Endothelial cell of umbilical vein (primary cell): ENCODE measurements around the gene DMBX1. TPM values are rescaled to one million over a fixed set of nuclear protein-coding genes. Genes with fewer than 3 reads are reported as not detected.

Source experiments
- BruUV-seq: library from RNA; stranded (reverse); fragments of 400-500 nt; replicated peaks from 2 replicates; lab custom pipeline; 2021; lab: Mats Ljungman, UMichigan
- CTCF ChIA-PET: fragments of 300-600, 350-600 bp; sonication (Branson Sonifier 250); formaldehyde crosslinking; loops from one replicate; lab custom pipeline; 2021; ENCODE audit warnings: antibody characterized with exemption, inconsistent platforms; lab: Charles Lee
- POLR2A ChIA-PET: fragments of 300-600, 350-600 bp; sonication (Branson Sonifier 250); formaldehyde crosslinking; loops from one replicate; lab custom pipeline; 2021; ENCODE audit warnings: antibody characterized with exemption, inconsistent platforms; lab: Charles Lee
- DNase-seq: peaks from one replicate; pipeline ENCODE4 v3.0.0-alpha.2; 2011; ENCODE audit warnings: low read depth, low spot score
- FAIRE-seq: peaks from 2 replicates; lab custom pipeline; 2011; peaks lifted over from hg19 to GRCh38; lab: Jason Lieb, UNC
- H2AFZ ChIP-seq: 2 replicates; pipeline ENCODE4 v1.6.0; 2012; ENCODE audit warnings: low read depth, low read length, control low read depth, inconsistent platforms
- H3K27ac ChIP-seq: 2 replicates; pipeline ENCODE4 v1.5.1; 2011; ENCODE audit warnings: low read depth, mild to moderate bottlenecking, control low read depth, low read length, moderate library complexity; ENCODE audit not compliant: insufficient read depth
- H3K27me3 ChIP-seq, 2 experiments: 2 replicates each; pipeline versions ENCODE4 v1.6.0 to v1.6.1; 2011; ENCODE audit warnings: low read length in 2 of 2, mixed read lengths in 1 of 2; ENCODE audit not compliant: control insufficient read depth in 2 of 2, insufficient read depth in 2 of 2
- H3K36me3 ChIP-seq, 2 experiments: 2 replicates in 1 of 2; 3 replicates in 1 of 2; pipeline ENCODE4 v1.5.1; 2011; ENCODE audit warnings: low read length in 2 of 2, mild to moderate bottlenecking in 1 of 2, moderate library complexity in 1 of 2; ENCODE audit not compliant: control insufficient read depth in 2 of 2, insufficient read depth in 2 of 2; ENCODE audit errors: extremely low read depth in 1 of 2
- H3K4me1 ChIP-seq: 3 replicates; pipeline ENCODE4 v1.5.1; 2011; ENCODE audit warnings: mild to moderate bottlenecking, low read length; ENCODE audit not compliant: control insufficient read depth, insufficient read depth; ENCODE audit errors: extremely low read depth
- H3K4me2 ChIP-seq: 2 replicates; pipeline ENCODE4 v1.6.1; 2011; ENCODE audit warnings: low read length, control low read depth, mixed read lengths; ENCODE audit not compliant: insufficient read depth
- H3K4me3 ChIP-seq, 3 experiments: fragments of 200-600 bp in 1 of 3; sonication (generic), shearing (Covaris generic) in 1 of 3; replicated peaks in 1 of 3; 2 replicates each; pipeline ENCODE4 v1.5.1; 2011 to 2016; ENCODE audit warnings: control low read depth in 3 of 3, low read length in 3 of 3, mild to moderate bottlenecking in 2 of 3, inconsistent platforms in 1 of 3, low read depth in 1 of 3, moderate library complexity in 1 of 3; ENCODE audit not compliant: insufficient read depth in 1 of 3
- H3K79me2 ChIP-seq: 2 replicates; pipeline ENCODE4 v1.6.0; 2012; ENCODE audit warnings: low read length, inconsistent platforms; ENCODE audit not compliant: control insufficient read depth, insufficient read depth
- H3K9ac ChIP-seq: replicated peaks from 2 replicates; pipeline ENCODE3; 2011; ENCODE audit warnings: low read length, control low read depth; ENCODE audit not compliant: insufficient read depth; ENCODE audit errors: extremely low read depth
- H3K9me1 ChIP-seq: replicated peaks from 3 replicates; pipeline ENCODE4 v1.6.0; 2011; ENCODE audit warnings: mild to moderate bottlenecking, low read length; ENCODE audit not compliant: control insufficient read depth, insufficient read depth; ENCODE audit errors: extremely low read depth
- H3K9me3 ChIP-seq: replicated peaks from 2 replicates; pipeline ENCODE4 v1.5.1; 2012; ENCODE audit warnings: low read length, inconsistent platforms; ENCODE audit not compliant: control insufficient read depth, insufficient read depth
- H4K20me1 ChIP-seq: replicated peaks from 2 replicates; pipeline ENCODE3; 2011; ENCODE audit warnings: mild to moderate bottlenecking, low read length; ENCODE audit not compliant: control insufficient read depth, insufficient read depth; ENCODE audit errors: extremely low read depth
- CTCF ChIP-seq, 2 donors: IDR thresholded peaks; 1 replicate in 1 of 2; 2 replicates in 1 of 2; pipeline ENCODE4 v1.5.1; 2011; ENCODE audit warnings: low read length in 2 of 2, mild to moderate bottlenecking in 2 of 2, moderate library complexity in 2 of 2, control low read depth in 1 of 2, inconsistent platforms in 1 of 2, low read depth in 1 of 2; ENCODE audit not compliant: insufficient read depth in 1 of 2; ENCODE audit errors: extremely low read depth in 1 of 2
- EZH2 ChIP-seq: IDR thresholded peaks from 2 replicates; pipeline ENCODE4 v1.6.1; 2012; ENCODE audit warnings: borderline replicate concordance, low read depth, mild to moderate bottlenecking, moderate library complexity, low read length, inconsistent platforms; ENCODE audit not compliant: severe bottlenecking
- FOS ChIP-seq: IDR thresholded peaks from 2 replicates; pipeline ENCODE4 v1.6.1; 2011; ENCODE audit warnings: mild to moderate bottlenecking, low read length, moderate library complexity, borderline replicate concordance; ENCODE audit not compliant: insufficient read depth
- GATA2 ChIP-seq: IDR thresholded peaks from 2 replicates; pipeline ENCODE4 v1.7.0; 2011; ENCODE audit warnings: low read depth, mild to moderate bottlenecking, moderate library complexity, mixed read lengths, low read length; ENCODE audit not compliant: insufficient read length, insufficient read depth
- JUN ChIP-seq: IDR thresholded peaks from 2 replicates; pipeline ENCODE4 v1.6.1; 2011; ENCODE audit warnings: borderline replicate concordance, low read depth; ENCODE audit not compliant: insufficient read length, insufficient read depth
- MAX ChIP-seq: IDR thresholded peaks from 2 replicates; pipeline ENCODE4 v1.6.1; 2011; ENCODE audit not compliant: insufficient read depth, insufficient read length
- MYC ChIP-seq: IDR thresholded peaks from one replicate; pipeline ENCODE4 v1.6.1; 2011; ENCODE audit warnings: mild to moderate bottlenecking, low read depth, low read length
- POLR2A ChIP-seq: IDR thresholded peaks from 2 replicates; pipeline ENCODE4 v1.6.1; 2012; ENCODE audit warnings: low read depth, mild to moderate bottlenecking, control low read depth, low read length
- POLR2AphosphoS5 ChIP-seq: IDR thresholded peaks from 2 replicates; pipeline ENCODE4 v1.6.1; 2012; ENCODE audit warnings: low read depth, mild to moderate bottlenecking, control low read depth, low read length, moderate library complexity; ENCODE audit not compliant: insufficient read depth
- dilution Hi-C: fragments of 300-500 bp; cut with MboI; formaldehyde crosslinking; loops from one replicate; pipeline ENCODE4 v1.15.0; 2019; ENCODE audit warnings: low sequenced_read_pairs; ENCODE audit not compliant: extremely low pct_ligation_motif_present
- intact Hi-C: fragments of 100-400 bp; cut with micrococcal nuclease; formaldehyde crosslinking; loops from one replicate; pipeline ENCODE4 v1.10.0; 2022
- polyA plus RNA-seq, 4 experiments: library from polyadenylated mRNA; depleted of rRNA in 3 of 4; stranded (reverse) in 3 of 4; unstranded in 1 of 4; fragments of >200 nt; gene quantifications; 2 replicates each; pipeline versions ENCODE4 v1.2.1 to v1.2.3, GENCODE V29; 2011 to 2012; ENCODE audit warnings: missing spikeins in 1 of 4
- total RNA-seq: library from RNA; stranded (reverse); gene quantifications from 2 replicates; pipeline ENCODE4 v1.2.3, GENCODE V29; 2021

Gene DMBX1
- total and polyA plus RNA-seq, 2 donors (not counting 3 experiments of a cell fraction or from before 2014, with no cell fraction given) = not detected

GRCh38 chr1:46449223-46450159 lies 40.1 kb upstream of the DMBX1 start:
- Histone ChIP-seq H3K36me3 (no peaks in the 10 kb centered on the region), H3K27me3 (peaks cover 59 to 72% of the 10 kb centered on the region in 2 experiments), H2AFZ (no peak overlapping the region), H3K4me2 (no peak overlapping the region), H3K9me3 (no peaks in the 10 kb centered on the region), H3K27ac (no peak overlapping the region), H3K9me1 (no peaks in the 10 kb centered on the region), H3K4me1 (no peaks in the 10 kb centered on the region), H3K4me3 (no peak overlapping the region), H3K79me2 (no peaks in the 10 kb centered on the region), H3K9ac (no peak overlapping the region), H4K20me1 (no peaks in the 10 kb centered on the region)
- BruUV-seq = no TSS peak
- CTCF ChIA-PET = interaction anchor here (0.6 to 2.1 kb wide), 11 partner anchors 8 to 275 kb away, joined by 3 to 11 read pairs (median 3); no protein-coding TSS in a partner anchor
- intact Hi-C loops = loop anchor here (2.0 kb wide), 1 partner anchor 17 kb away; no protein-coding TSS in a partner anchor
- FAIRE-seq = no peak
- POLR2A ChIA-PET = no interaction called here
- no peak for DNase-seq
- dilution Hi-C loops = no loop called here
- TF ChIP-seq POLR2A (no peak), FOS (no peak), GATA2 (no peak), JUN (no peak), POLR2AphosphoS5 (no peak), CTCF (IDR thresholded peaks at IDR 0.05; ENCODE audit: extremely low read depth in 1 of 2, insufficient read depth in 1 of 2, low read depth in 1 of 2, low read length in 2 of 2) (no peak), MAX (no peak), MYC (no peak), EZH2 (no peak)
